KMS-11 (cell line): ENCODE results near the gene SP5.

ENCODE experiments used
- H2AFZ ChIP-seq: fragments of 200-600 bp; sonication (generic); 2 replicates; pipeline ENCODE4 v1.6.1; 2016; ENCODE audit warnings: antibody characterized with exemption, mixed run types, low read depth
- H3K27ac ChIP-seq: fragments of 200-600 bp; sonication (generic); 2 replicates; pipeline ENCODE4 v1.6.1; 2016; ENCODE audit warnings: mild to moderate bottlenecking, mixed run types
- H3K27me3 ChIP-seq: fragments of 200-600 bp; sonication (generic); 2 replicates; pipeline ENCODE4 v1.6.1; 2017; ENCODE audit warnings: mild to moderate bottlenecking, low read depth, mixed run types, moderate library complexity; ENCODE audit not compliant: insufficient read depth
- H3K36me3 ChIP-seq: fragments of 200-600 bp; sonication (generic); 2 replicates; pipeline ENCODE4 v1.6.1; 2017; ENCODE audit warnings: mild to moderate bottlenecking, mixed run types; ENCODE audit not compliant: insufficient read depth
- H3K4me1 ChIP-seq: fragments of 200-600 bp; sonication (generic); 2 replicates; pipeline ENCODE4 v1.6.1; 2016; ENCODE audit warnings: mild to moderate bottlenecking, low read depth, mixed run types; ENCODE audit not compliant: poor library complexity, severe bottlenecking
- H3K4me2 ChIP-seq: fragments of 200-600 bp; sonication (generic); 2 replicates; pipeline ENCODE4 v1.7.0; 2016; ENCODE audit warnings: mild to moderate bottlenecking, mixed run types
- H3K4me3 ChIP-seq: fragments of 200-600 bp; sonication (generic); IDR thresholded peaks from 2 replicates; pipeline ENCODE4 v1.6.1; 2017; ENCODE audit warnings: low read depth, low read length, mixed read lengths; ENCODE audit not compliant: insufficient read depth
- H3K79me2 ChIP-seq: fragments of 200-600 bp; sonication (generic); 2 replicates; pipeline ENCODE4 v1.6.1; 2016; ENCODE audit warnings: low read depth, mixed run types; ENCODE audit not compliant: insufficient read depth
- H3K9ac ChIP-seq: fragments of 200-600 bp; sonication (generic); 2 replicates; pipeline ENCODE4 v1.6.1; 2016; ENCODE audit warnings: mild to moderate bottlenecking, mixed run types
- H4K20me1 ChIP-seq: fragments of 200-600 bp; sonication (generic); 2 replicates; pipeline ENCODE4 v1.6.1; 2016; ENCODE audit warnings: mild to moderate bottlenecking, mixed run types; ENCODE audit not compliant: insufficient read depth
- TF ChIP-seq, protein P1 (sequence below): fragments of 200-600 bp; sonication (generic); conservative IDR thresholded peaks from 2 replicates; pipeline ENCODE4 v1.6.1; 2017; ENCODE audit warnings: low read depth, mild to moderate bottlenecking, antibody characterized with exemption, low read length, moderate library complexity, mixed read lengths

SP5 gene

GRCh38 chr2:170715062-170715931, at the start of gene SP5:
Gene SP5 (plus strand): TSS chr2:170715337. CDS start chr2:170715513, 176 bp downstream.
- Histone ChIP-seq H2AFZ (peak within 1 kb of the TSS; percentile 78), H3K79me2 (no peaks in the 10 kb centered on the region), H3K9ac (peak within 1 kb of the TSS; percentile 44; the same call in 1 of the 2 replicates), H4K20me1 (no peaks in the 10 kb centered on the region), H3K36me3 (no peaks in the 10 kb centered on the region), H3K4me2 (peak within 1 kb of the TSS; percentile 80), H3K4me1 (no peaks in the 10 kb centered on the region), H3K27me3 (no peaks in the 10 kb centered on the region), H3K4me3 (peak within 1 kb of the TSS; percentile 73), H3K27ac (no peak within 1 kb of the TSS)
- TF ChIP-seq, protein P1, sequence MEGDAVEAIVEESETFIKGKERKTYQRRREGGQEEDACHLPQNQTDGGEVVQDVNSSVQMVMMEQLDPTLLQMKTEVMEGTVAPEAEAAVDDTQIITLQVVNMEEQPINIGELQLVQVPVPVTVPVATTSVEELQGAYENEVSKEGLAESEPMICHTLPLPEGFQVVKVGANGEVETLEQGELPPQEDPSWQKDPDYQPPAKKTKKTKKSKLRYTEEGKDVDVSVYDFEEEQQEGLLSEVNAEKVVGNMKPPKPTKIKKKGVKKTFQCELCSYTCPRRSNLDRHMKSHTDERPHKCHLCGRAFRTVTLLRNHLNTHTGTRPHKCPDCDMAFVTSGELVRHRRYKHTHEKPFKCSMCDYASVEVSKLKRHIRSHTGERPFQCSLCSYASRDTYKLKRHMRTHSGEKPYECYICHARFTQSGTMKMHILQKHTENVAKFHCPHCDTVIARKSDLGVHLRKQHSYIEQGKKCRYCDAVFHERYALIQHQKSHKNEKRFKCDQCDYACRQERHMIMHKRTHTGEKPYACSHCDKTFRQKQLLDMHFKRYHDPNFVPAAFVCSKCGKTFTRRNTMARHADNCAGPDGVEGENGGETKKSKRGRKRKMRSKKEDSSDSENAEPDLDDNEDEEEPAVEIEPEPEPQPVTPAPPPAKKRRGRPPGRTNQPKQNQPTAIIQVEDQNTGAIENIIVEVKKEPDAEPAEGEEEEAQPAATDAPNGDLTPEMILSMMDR, result no peak

DNA sequence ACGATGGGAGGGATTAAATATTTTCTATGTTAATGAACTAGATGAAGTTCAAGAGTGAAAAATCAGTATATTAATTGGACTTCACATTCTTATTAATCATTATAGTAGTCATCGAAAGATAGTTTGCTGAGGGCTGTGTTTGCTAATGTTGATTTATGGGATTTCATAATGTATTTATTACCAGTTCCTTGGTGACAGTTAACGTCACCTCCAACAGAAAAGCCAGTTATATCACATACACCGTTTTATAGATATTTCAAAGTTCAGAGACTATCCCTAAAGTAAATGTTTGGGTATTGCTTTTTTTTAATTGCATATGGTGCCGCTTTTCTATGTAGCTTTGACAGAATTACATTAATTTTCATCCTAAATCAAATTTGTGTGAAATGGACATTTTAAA, 49.4 kb upstream of the SP5 start:
- TF ChIP-seq, protein P1, result no peak
- Histone ChIP-seq H3K79me2 (no peaks in the 10 kb centered on the region), H2AFZ (no peak overlapping the region), H3K4me2 (no peak overlapping the region), H3K9ac (no peak overlapping the region), H3K4me3 (no peak overlapping the region), H3K4me1 (no peaks in the 10 kb centered on the region), H4K20me1 (no peaks in the 10 kb centered on the region), H3K27me3 (no peaks in the 10 kb centered on the region), H3K27ac (no peak overlapping the region), H3K36me3 (no peaks in the 10 kb centered on the region)

DNA sequence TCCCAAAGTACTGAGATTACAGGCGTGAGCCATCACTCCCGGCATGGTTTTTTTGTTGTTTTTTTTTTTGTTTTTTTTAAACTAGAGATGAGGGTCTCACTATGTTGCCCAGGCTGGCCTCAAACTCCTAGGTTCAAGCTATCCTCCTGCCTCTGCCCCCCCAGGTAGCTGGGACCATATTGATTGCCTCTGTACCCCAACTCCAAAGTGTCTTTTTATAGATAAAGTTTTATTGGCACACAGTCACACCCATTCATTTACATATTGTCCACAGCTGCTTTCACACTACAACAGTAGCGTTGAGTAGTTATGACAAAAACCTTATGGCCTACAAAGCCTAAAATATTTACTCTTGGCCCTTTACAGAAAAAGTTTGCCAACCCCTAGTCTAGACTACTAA, 45.2 kb upstream of the SP5 start:
- H3K36me3 ChIP-seq, result no peaks in the 10 kb centered on the region
- no peaks in the 10 kb centered on the region for H3K4me1 ChIP-seq
- H3K4me2 ChIP-seq, result no peak overlapping the region
- no peaks in the 10 kb centered on the region for H4K20me1 ChIP-seq
- no peak overlapping the region for H3K27ac ChIP-seq
- H3K27me3 ChIP-seq, result no peaks in the 10 kb centered on the region
- H3K4me3 ChIP-seq, result no peak overlapping the region
- TF ChIP-seq, protein P1, result no peak
- H3K79me2 ChIP-seq, result no peaks in the 10 kb centered on the region
- H3K9ac ChIP-seq, result no peak overlapping the region
- no peak overlapping the region for H2AFZ ChIP-seq

- Histone ChIP-seq H4K20me1 (no peaks in the 10 kb centered on the region), H2AFZ (no peak overlapping the region)
- TF ChIP-seq, protein P1, result no peak
These were observed 44.5 kb upstream of the SP5 start for GRCh38 chr2:170670651-170671050.

More at GRCh38 chr2:170670651-170671050, 44.5 kb upstream of the SP5 start:
- Histone ChIP-seq H3K36me3 (no peaks in the 10 kb centered on the region), H3K27ac (no peak overlapping the region), H3K9ac (no peak overlapping the region), H3K4me1 (no peaks in the 10 kb centered on the region), H3K4me2 (no peak overlapping the region), H3K27me3 (no peaks in the 10 kb centered on the region), H3K79me2 (no peaks in the 10 kb centered on the region), H3K4me3 (no peak overlapping the region)
